ENCODE results near the gene UCHL3. TPM values are rescaled to one million over a fixed set of nuclear protein-coding genes. Genes with fewer than 3 reads are reported as not detected.

UCHL3 gene
- total and polyA plus RNA-seq, 2 experiments from 2014 or later: 64.6 to 143 TPM

DNA sequence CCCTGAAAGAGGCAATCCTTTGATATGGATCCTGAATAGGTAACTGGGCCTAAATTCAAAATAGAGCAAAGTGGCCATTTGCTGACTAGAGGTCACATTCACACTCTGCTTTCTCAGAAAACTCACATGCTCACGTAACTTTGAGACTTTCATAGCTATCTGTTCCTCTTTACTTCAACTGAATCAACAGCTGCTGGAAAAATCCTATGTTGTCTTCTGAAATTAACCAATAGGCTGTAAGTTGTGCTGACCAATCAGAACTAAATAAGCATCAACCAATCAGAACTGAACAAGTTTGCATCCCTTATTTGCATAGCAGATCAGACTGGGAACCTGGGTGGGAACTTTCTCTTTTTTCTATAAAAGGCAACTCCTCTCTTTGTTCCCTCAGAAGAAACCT lies 43.6 kb upstream of the UCHL3 start:
- Histone ChIP-seq H3K9me2 (ENCODE audit: insufficient read depth) (no peaks in the 10 kb centered on the region), H3K36me3 (ENCODE audit: insufficient read depth) (no peaks in the 10 kb centered on the region), H3K4me3 (no peak overlapping the region), H3K4me1 (ENCODE audit: insufficient read depth) (no peaks in the 10 kb centered on the region), H3F3A (replicated peaks; ENCODE audit: low read depth) (no peaks in the 10 kb centered on the region), H3K4me2 (no peak overlapping the region), H3K27me3 (ENCODE audit: insufficient read depth) (no peaks in the 10 kb centered on the region), H3K79me2 (replicated peaks; ENCODE audit: insufficient read depth) (no peaks in the 10 kb centered on the region), H4K20me1 (replicated peaks; ENCODE audit: insufficient read depth) (no peaks in the 10 kb centered on the region), H2AFZ (no peak overlapping the region), H3K27ac (ENCODE audit: low read depth) (no peak overlapping the region)
- Mint-ChIP-seq H3K27ac (no peak overlapping the region), H3K36me3 (ENCODE audit: low read depth) (no peaks in the 10 kb centered on the region), H3K27me3 (ENCODE audit: insufficient read depth, low read depth, poor library complexity) (no peaks in the 10 kb centered on the region), H3K9me3 (no peaks in the 10 kb centered on the region), H3K4me3 (no peak overlapping the region), H3K4me1 (no peaks in the 10 kb centered on the region)
- DNase-seq (ENCODE audit: low spot score) (no peak), ATAC-seq (no peak)
- TF ChIP-seq EZH2phosphoT487 (IDR thresholded peaks at IDR 0.05; ENCODE audit: unreplicated experiment): no peak
- TF ChIP-seq STAT1 (IDR thresholded peaks at IDR 0.05; ENCODE audit: unreplicated experiment): no peak
- TF ChIP-seq, protein P1, sequence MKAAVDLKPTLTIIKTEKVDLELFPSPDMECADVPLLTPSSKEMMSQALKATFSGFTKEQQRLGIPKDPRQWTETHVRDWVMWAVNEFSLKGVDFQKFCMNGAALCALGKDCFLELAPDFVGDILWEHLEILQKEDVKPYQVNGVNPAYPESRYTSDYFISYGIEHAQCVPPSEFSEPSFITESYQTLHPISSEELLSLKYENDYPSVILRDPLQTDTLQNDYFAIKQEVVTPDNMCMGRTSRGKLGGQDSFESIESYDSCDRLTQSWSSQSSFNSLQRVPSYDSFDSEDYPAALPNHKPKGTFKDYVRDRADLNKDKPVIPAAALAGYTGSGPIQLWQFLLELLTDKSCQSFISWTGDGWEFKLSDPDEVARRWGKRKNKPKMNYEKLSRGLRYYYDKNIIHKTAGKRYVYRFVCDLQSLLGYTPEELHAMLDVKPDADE (IDR thresholded peaks at IDR 0.05): no peak
- TF ChIP-seq JUNB (IDR thresholded peaks at IDR 0.05; ENCODE audit: unreplicated experiment): no peak
- no peak for TF ChIP-seq ZNF331 (CRISPR knock-in tag; IDR thresholded peaks at IDR 0.05; ENCODE audit: low read depth)
- TF ChIP-seq, protein P2, sequence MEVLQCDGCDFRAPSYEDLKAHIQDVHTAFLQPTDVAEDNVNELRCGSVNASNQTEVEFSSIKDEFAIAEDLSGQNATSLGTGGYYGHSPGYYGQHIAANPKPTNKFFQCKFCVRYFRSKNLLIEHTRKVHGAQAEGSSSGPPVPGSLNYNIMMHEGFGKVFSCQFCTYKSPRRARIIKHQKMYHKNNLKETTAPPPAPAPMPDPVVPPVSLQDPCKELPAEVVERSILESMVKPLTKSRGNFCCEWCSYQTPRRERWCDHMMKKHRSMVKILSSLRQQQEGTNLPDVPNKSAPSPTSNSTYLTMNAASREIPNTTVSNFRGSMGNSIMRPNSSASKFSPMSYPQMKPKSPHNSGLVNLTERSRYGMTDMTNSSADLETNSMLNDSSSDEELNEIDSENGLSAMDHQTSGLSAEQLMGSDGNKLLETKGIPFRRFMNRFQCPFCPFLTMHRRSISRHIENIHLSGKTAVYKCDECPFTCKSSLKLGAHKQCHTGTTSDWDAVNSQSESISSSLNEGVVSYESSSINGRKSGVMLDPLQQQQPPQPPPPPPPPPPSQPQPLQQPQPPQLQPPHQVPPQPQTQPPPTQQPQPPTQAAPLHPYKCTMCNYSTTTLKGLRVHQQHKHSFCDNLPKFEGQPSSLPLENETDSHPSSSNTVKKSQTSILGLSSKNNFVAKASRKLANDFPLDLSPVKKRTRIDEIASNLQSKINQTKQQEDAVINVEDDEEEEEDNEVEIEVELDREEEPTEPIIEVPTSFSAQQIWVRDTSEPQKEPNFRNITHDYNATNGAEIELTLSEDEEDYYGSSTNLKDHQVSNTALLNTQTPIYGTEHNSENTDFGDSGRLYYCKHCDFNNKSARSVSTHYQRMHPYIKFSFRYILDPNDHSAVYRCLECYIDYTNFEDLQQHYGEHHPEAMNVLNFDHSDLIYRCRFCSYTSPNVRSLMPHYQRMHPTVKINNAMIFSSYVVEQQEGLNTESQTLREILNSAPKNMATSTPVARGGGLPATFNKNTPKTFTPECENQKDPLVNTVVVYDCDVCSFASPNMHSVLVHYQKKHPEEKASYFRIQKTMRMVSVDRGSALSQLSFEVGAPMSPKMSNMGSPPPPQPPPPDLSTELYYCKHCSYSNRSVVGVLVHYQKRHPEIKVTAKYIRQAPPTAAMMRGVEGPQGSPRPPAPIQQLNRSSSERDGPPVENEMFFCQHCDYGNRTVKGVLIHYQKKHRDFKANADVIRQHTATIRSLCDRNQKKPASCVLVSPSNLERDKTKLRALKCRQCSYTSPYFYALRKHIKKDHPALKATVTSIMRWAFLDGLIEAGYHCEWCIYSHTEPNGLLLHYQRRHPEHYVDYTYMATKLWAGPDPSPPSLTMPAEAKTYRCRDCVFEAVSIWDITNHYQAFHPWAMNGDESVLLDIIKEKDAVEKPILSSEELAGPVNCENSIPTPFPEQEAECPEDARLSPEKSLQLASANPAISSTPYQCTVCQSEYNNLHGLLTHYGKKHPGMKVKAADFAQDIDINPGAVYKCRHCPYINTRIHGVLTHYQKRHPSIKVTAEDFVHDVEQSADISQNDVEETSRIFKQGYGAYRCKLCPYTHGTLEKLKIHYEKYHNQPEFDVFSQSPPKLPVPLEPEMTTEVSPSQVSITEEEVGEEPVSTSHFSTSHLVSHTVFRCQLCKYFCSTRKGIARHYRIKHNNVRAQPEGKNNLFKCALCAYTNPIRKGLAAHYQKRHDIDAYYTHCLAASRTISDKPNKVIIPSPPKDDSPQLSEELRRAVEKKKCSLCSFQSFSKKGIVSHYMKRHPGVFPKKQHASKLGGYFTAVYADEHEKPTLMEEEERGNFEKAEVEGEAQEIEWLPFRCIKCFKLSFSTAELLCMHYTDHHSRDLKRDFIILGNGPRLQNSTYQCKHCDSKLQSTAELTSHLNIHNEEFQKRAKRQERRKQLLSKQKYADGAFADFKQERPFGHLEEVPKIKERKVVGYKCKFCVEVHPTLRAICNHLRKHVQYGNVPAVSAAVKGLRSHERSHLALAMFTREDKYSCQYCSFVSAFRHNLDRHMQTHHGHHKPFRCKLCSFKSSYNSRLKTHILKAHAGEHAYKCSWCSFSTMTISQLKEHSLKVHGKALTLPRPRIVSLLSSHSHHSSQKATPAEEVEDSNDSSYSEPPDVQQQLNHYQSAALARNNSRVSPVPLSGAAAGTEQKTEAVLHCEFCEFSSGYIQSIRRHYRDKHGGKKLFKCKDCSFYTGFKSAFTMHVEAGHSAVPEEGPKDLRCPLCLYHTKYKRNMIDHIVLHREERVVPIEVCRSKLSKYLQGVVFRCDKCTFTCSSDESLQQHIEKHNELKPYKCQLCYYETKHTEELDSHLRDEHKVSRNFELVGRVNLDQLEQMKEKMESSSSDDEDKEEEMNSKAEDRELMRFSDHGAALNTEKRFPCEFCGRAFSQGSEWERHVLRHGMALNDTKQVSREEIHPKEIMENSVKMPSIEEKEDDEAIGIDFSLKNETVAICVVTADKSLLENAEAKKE (CRISPR knock-in tag; IDR thresholded peaks at IDR 0.05): no peak
- TF ChIP-seq CTCF (conservative IDR thresholded peaks at IDR 0.05; ENCODE audit: low read depth in 2 of 2): no peak
- TF ChIP-seq ZNF114 (CRISPR knock-in tag; IDR thresholded peaks at IDR 0.05): no peak
- TF ChIP-seq CREB1 (CRISPR knock-in tag; IDR thresholded peaks at IDR 0.05; ENCODE audit: low read depth): no peak
- no peak for TF ChIP-seq POLR2AphosphoS5 (IDR thresholded peaks at IDR 0.05; ENCODE audit: low read depth)

All from GM23338 (cell line).